WERI-Rb-1 (cell line): ENCODE results near the gene SPINT2.
A peak's percentile ranks its signal among the peaks of the same experiment; 100 is the strongest.

ENCODE experiments used
- DNase-seq: peaks from one replicate; pipeline ENCODE4 v3.0.0-alpha.2; 2020
- H3K27ac ChIP-seq: fragments of 250-450 bp; sonication (Bioruptor Pico); 2 replicates; pipeline ENCODE4 v1.5.1; 2020; ENCODE audit warnings: mild to moderate bottlenecking, moderate library complexity
- H3K27me3 ChIP-seq: fragments of 250-450 bp; sonication (Bioruptor Pico); 2 replicates; pipeline ENCODE4 v1.5.1; 2021; ENCODE audit warnings: mild to moderate bottlenecking, low read depth, moderate library complexity; ENCODE audit not compliant: insufficient read depth, severe bottlenecking
- H3K36me3 ChIP-seq: fragments of 250-450 bp; sonication (Bioruptor Pico); 2 replicates; pipeline ENCODE4 v1.5.1; 2020; ENCODE audit warnings: mild to moderate bottlenecking, moderate library complexity
- H3K4me3 ChIP-seq: 2 replicates; pipeline ENCODE4 v1.5.1; 2011; ENCODE audit warnings: low read depth, mild to moderate bottlenecking, control low read depth, low read length
- H3K9me3 ChIP-seq: fragments of 250-450 bp; sonication (Bioruptor Pico); 2 replicates; pipeline ENCODE4 v1.5.1; 2021; ENCODE audit warnings: mild to moderate bottlenecking, moderate library complexity; ENCODE audit not compliant: severe bottlenecking
- CTCF ChIP-seq: IDR thresholded peaks from 2 replicates; pipeline ENCODE4 v1.5.1; 2011; ENCODE audit warnings: low read depth, mild to moderate bottlenecking, control low read depth, inconsistent platforms, low read length

Gene SPINT2

GRCh38 chr19:38304352-38304865, 40.0 kb downstream of the SPINT2 start:
- Histone ChIP-seq H3K27me3 (no peaks in the 10 kb centered on the region), H3K36me3 (peaks cover 16% of the 10 kb centered on the region), H3K9me3 (no peaks in the 10 kb centered on the region), H3K27ac (peak overlapping the region; percentile 22), H3K4me3 (no peak overlapping the region)
- no peak for TF ChIP-seq CTCF
- DNase-seq = no peak

- H3K36me3 ChIP-seq = peaks cover 16% of the 10 kb centered on the region
- peak; percentile 82 for DNase-seq
- peak overlapping the region; percentile 50 for H3K27ac ChIP-seq
- no peaks in the 10 kb centered on the region for H3K9me3 ChIP-seq
- TF ChIP-seq CTCF = no peak
- H3K27me3 ChIP-seq = no peaks in the 10 kb centered on the region
- no peak overlapping the region for H3K4me3 ChIP-seq
Measured at GRCh38 chr19:38304866-38305429, 40.6 kb downstream of the SPINT2 start.

- DNase-seq = no peak
- TF ChIP-seq CTCF = no peak
- Histone ChIP-seq H3K36me3 (peaks cover 16% of the 10 kb centered on the region), H3K4me3 (no peak overlapping the region), H3K27ac (no peak overlapping the region), H3K9me3 (no peaks in the 10 kb centered on the region), H3K27me3 (no peaks in the 10 kb centered on the region)
Measured at GRCh38 chr19:38306236-38306635, 41.9 kb downstream of the SPINT2 start.

- H3K27ac ChIP-seq = no peak overlapping the region
- TF ChIP-seq CTCF = no peak
- no peak overlapping the region for H3K4me3 ChIP-seq
- H3K27me3 ChIP-seq = no peaks in the 10 kb centered on the region
- no peaks in the 10 kb centered on the region for H3K9me3 ChIP-seq
- no peak for DNase-seq
- peaks cover 16% of the 10 kb centered on the region for H3K36me3 ChIP-seq
Measured at GRCh38 chr19:38307076-38307475, 42.7 kb downstream of the SPINT2 start.

GRCh38 chr19:38307597-38307996, 43.2 kb downstream of the SPINT2 start:
- no peaks in the 10 kb centered on the region for H3K9me3 ChIP-seq
- no peak overlapping the region for H3K27ac ChIP-seq
- H3K4me3 ChIP-seq = no peak overlapping the region
- TF ChIP-seq CTCF = 0 out of 2 replicates have a peak, but pooled peaks have one; percentile 11
- H3K27me3 ChIP-seq = no peaks in the 10 kb centered on the region
- H3K36me3 ChIP-seq = peaks cover 16% of the 10 kb centered on the region
- DNase-seq = no peak
